DND-41 (cell line): ENCODE data around the gene PCDHGA7.

Source experiments
- ATAC-seq: fragments of 200-7000 bp; cut with Tn5 transposase; 3 replicates; pipeline ENCODE4 v1.9.1; 2021; ENCODE audit warnings: low read depth; ENCODE audit not compliant: insufficient read depth
- DNase-seq: peaks from one replicate; pipeline ENCODE4 v3.0.0-alpha.2; 2020
- H2AFZ ChIP-seq: 2 replicates; pipeline ENCODE4 v1.6.0; 2012; ENCODE audit warnings: low read depth, low read length
- H3K27ac ChIP-seq: 2 replicates; pipeline ENCODE4 v1.5.1; 2012; ENCODE audit warnings: low read length, inconsistent platforms
- H3K27me3 ChIP-seq: fragments of 200-600 bp; sonication (generic); 2 replicates; pipeline ENCODE4 v1.6.0; 2012; ENCODE audit warnings: low read length, mild to moderate bottlenecking, inconsistent platforms; ENCODE audit not compliant: insufficient read depth, poor library complexity
- H3K36me3 ChIP-seq: 2 replicates; pipeline ENCODE4 v1.5.1; 2012; ENCODE audit warnings: low read length, inconsistent platforms; ENCODE audit not compliant: insufficient read depth
- H3K4me1 ChIP-seq: 2 replicates; pipeline ENCODE4 v1.5.1; 2012; ENCODE audit warnings: mild to moderate bottlenecking, low read length; ENCODE audit not compliant: insufficient read depth
- H3K4me2 ChIP-seq: 2 replicates; pipeline ENCODE4 v1.6.0; 2012; ENCODE audit warnings: mild to moderate bottlenecking, moderate library complexity, low read length, inconsistent platforms; ENCODE audit not compliant: insufficient read depth
- H3K4me3 ChIP-seq, 2 experiments: fragments of 200-600 bp in 1 of 2; shearing (Covaris generic) in 1 of 2; 2 replicates each; pipeline ENCODE4 v1.5.1; 2012 to 2016; ENCODE audit warnings: inconsistent platforms in 2 of 2, low read length in 2 of 2, mild to moderate bottlenecking in 2 of 2, low read depth in 1 of 2, moderate library complexity in 1 of 2
- H3K79me2 ChIP-seq: 2 replicates; pipeline ENCODE4 v1.6.0; 2012; ENCODE audit warnings: low read length, inconsistent platforms; ENCODE audit not compliant: insufficient read depth
- H3K9ac ChIP-seq: 2 replicates; pipeline ENCODE4 v1.6.0; 2012; ENCODE audit warnings: low read depth, mild to moderate bottlenecking, inconsistent platforms, low read length, moderate library complexity
- H3K9me3 ChIP-seq: 2 replicates; pipeline ENCODE4 v1.5.1; 2012; ENCODE audit warnings: low read length, moderate library complexity, mild to moderate bottlenecking, inconsistent platforms; ENCODE audit not compliant: insufficient read depth, severe bottlenecking
- H4K20me1 ChIP-seq: 2 replicates; pipeline ENCODE4 v1.6.0; 2012; ENCODE audit warnings: low read length; ENCODE audit not compliant: insufficient read depth
- EZH2 ChIP-seq: IDR thresholded peaks from 3 replicates; pipeline ENCODE4 v1.6.1; 2012; ENCODE audit warnings: borderline replicate concordance, low read depth, mild to moderate bottlenecking, moderate library complexity, low read length, inconsistent platforms; ENCODE audit not compliant: severe bottlenecking
- TF ChIP-seq, protein P1 (sequence below): IDR thresholded peaks from 2 replicates; pipeline ENCODE4 v1.5.1; 2012; ENCODE audit warnings: borderline replicate concordance, low read length, moderate library complexity, mild to moderate bottlenecking; ENCODE audit not compliant: poor library complexity, severe bottlenecking; ENCODE audit errors: extremely low read depth

PCDHGA7 gene

GRCh38 chr5:141409598-141410306 is 27.2 kb downstream of the PCDHGA7 start:
- H2AFZ ChIP-seq, result no peak overlapping the region
- no peak overlapping the region for H3K4me2 ChIP-seq
- H3K4me1 ChIP-seq, result no peaks in the 10 kb centered on the region
- DNase-seq (no peak), ATAC-seq (no peak)
- H3K4me3 ChIP-seq, result no peak overlapping the region
- H3K36me3 ChIP-seq, result no peaks in the 10 kb centered on the region
- H3K9ac ChIP-seq, result no peak overlapping the region
- H3K27ac ChIP-seq, result no peak overlapping the region
- no peaks in the 10 kb centered on the region for H4K20me1 ChIP-seq
- TF ChIP-seq EZH2, result no peak
- TF ChIP-seq, protein P1, sequence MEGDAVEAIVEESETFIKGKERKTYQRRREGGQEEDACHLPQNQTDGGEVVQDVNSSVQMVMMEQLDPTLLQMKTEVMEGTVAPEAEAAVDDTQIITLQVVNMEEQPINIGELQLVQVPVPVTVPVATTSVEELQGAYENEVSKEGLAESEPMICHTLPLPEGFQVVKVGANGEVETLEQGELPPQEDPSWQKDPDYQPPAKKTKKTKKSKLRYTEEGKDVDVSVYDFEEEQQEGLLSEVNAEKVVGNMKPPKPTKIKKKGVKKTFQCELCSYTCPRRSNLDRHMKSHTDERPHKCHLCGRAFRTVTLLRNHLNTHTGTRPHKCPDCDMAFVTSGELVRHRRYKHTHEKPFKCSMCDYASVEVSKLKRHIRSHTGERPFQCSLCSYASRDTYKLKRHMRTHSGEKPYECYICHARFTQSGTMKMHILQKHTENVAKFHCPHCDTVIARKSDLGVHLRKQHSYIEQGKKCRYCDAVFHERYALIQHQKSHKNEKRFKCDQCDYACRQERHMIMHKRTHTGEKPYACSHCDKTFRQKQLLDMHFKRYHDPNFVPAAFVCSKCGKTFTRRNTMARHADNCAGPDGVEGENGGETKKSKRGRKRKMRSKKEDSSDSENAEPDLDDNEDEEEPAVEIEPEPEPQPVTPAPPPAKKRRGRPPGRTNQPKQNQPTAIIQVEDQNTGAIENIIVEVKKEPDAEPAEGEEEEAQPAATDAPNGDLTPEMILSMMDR, result no peak
- H3K27me3 ChIP-seq, result no peaks in the 10 kb centered on the region
- no peaks in the 10 kb centered on the region for H3K9me3 ChIP-seq
- H3K79me2 ChIP-seq, result no peaks in the 10 kb centered on the region

DNA sequence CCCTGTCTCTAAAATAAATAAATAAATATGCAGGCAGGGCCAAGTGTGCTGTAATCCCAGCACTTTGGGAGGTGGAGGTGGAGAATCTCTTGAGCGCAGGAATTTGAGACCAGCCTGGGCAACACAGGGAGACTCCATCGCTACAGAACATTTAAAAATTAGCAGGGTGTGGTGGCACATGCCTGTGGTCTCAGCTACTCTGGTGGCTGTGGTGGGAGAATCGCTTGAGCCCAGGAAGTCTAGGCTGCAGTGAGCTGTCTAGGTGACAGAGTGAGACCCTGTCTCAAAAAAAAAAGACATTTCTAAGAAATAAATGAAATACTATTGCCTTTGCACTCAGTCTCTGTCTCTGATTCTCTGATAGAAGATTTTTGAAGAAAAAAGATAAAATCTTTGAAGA is 29.0 kb downstream of the PCDHGA7 start:
- Histone ChIP-seq H3K36me3 (no peaks in the 10 kb centered on the region), H3K9me3 (no peaks in the 10 kb centered on the region), H4K20me1 (no peaks in the 10 kb centered on the region), H3K79me2 (no peaks in the 10 kb centered on the region), H2AFZ (no peak overlapping the region), H3K27ac (no peak overlapping the region), H3K4me2 (no peak overlapping the region), H3K9ac (no peak overlapping the region), H3K4me1 (no peaks in the 10 kb centered on the region), H3K4me3 (no peak overlapping the region), H3K27me3 (no peaks in the 10 kb centered on the region)
- ATAC-seq (peak; percentile 56; the same call in 2 of the 3 replicates), DNase-seq (no peak)
- TF ChIP-seq EZH2, result no peak
- TF ChIP-seq, protein P1, result no peak

GRCh38 chr5:141412854-141413539 is 30.5 kb downstream of the PCDHGA7 start, which contains the start of gene PCDHGA10:
PCDHGA10 (plus strand) TSS chr5:141412987; CDS start chr5:141413176, 189 bp downstream.
- DNase-seq (peak; percentile 50), ATAC-seq (peak; percentile 80)
- TF ChIP-seq EZH2, result no peak
- TF ChIP-seq, protein P1, result peak; percentile 65
- Histone ChIP-seq H3K9ac (no peak within 1 kb of the TSS), H3K4me1 (no peaks in the 10 kb centered on the region), H2AFZ (peak within 1 kb of the TSS; percentile 49), H3K79me2 (no peaks in the 10 kb centered on the region), H3K4me2 (no peak within 1 kb of the TSS), H4K20me1 (no peaks in the 10 kb centered on the region), H3K27me3 (no peaks in the 10 kb centered on the region), H3K36me3 (no peaks in the 10 kb centered on the region), H3K27ac (no peak within 1 kb of the TSS), H3K9me3 (no peaks in the 10 kb centered on the region), H3K4me3 (no peak within 1 kb of the TSS)
